Muscle layer of colon (tissue), 2 donors: ENCODE measurements around the gene PIK3C2A.
"Not testable (repeated sequence)": the region's sequence is repeated elsewhere in the genome, so short reads cannot be mapped to it uniquely, and the experiment has no call there.

Source experiments
- H3K27ac ChIP-seq: one replicate; pipeline ENCODE4 v1.7.0; 2013; ENCODE audit warnings: low read depth, mild to moderate bottlenecking, low read length, moderate library complexity
- H3K27me3 ChIP-seq, 2 donors: one replicate each; pipeline ENCODE4 v1.7.0; 2013; ENCODE audit warnings: low read length in 2 of 2, mild to moderate bottlenecking in 2 of 2; ENCODE audit not compliant: insufficient read depth in 2 of 2, control insufficient read depth in 1 of 2
- H3K36me3 ChIP-seq: one replicate; pipeline ENCODE4 v1.7.0; 2013; ENCODE audit warnings: mild to moderate bottlenecking, low read length; ENCODE audit not compliant: insufficient read depth
- H3K4me1 ChIP-seq: one replicate; pipeline ENCODE4 v1.7.0; 2013; ENCODE audit warnings: mild to moderate bottlenecking, low read length; ENCODE audit not compliant: insufficient read depth
- H3K4me3 ChIP-seq, 2 donors: one replicate each; pipeline ENCODE4 v1.7.0; 2013; ENCODE audit warnings: low read length in 2 of 2, low read depth in 1 of 2, mild to moderate bottlenecking in 1 of 2, moderate library complexity in 1 of 2
- H3K9ac ChIP-seq: one replicate; pipeline ENCODE4 v1.7.0; 2013; ENCODE audit warnings: low read length
- H3K9me3 ChIP-seq: one replicate; pipeline ENCODE4 v1.7.0; 2013; ENCODE audit warnings: mild to moderate bottlenecking, low read length
- donor health status: abdominal sarcoma.
- donor health status: Adenocarcinoma of cecum.

PIK3C2A gene

DNA sequence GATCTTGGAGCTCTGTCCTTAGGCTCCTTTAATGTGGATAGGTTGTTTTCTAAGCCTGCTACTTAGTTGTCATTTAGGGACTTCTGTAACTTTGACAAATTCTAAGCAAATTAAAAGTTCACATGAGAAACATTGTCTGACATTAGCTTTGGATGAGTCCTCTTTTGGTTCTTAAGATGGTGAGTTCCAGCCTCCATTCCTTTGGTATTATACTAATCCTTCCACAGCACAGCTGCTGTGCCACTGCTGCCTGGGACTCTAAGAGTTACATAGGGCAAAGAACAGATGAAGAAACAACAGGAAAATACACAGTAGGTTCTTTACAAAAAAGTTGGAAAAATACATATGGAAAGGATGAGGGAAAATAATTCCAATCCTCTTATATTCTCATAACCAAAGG, 25.3 kb upstream of the PIK3C2A start:
- Histone ChIP-seq H3K36me3 (no peaks in the 10 kb centered on the region), H3K4me1 (no peaks in the 10 kb centered on the region), H3K9me3 (no peaks in the 10 kb centered on the region), H3K9ac (no peak overlapping the region), H3K27ac (no peak overlapping the region), H3K27me3 (no peaks in the 10 kb centered on the region), H3K4me3 (no peak overlapping the region)

DNA sequence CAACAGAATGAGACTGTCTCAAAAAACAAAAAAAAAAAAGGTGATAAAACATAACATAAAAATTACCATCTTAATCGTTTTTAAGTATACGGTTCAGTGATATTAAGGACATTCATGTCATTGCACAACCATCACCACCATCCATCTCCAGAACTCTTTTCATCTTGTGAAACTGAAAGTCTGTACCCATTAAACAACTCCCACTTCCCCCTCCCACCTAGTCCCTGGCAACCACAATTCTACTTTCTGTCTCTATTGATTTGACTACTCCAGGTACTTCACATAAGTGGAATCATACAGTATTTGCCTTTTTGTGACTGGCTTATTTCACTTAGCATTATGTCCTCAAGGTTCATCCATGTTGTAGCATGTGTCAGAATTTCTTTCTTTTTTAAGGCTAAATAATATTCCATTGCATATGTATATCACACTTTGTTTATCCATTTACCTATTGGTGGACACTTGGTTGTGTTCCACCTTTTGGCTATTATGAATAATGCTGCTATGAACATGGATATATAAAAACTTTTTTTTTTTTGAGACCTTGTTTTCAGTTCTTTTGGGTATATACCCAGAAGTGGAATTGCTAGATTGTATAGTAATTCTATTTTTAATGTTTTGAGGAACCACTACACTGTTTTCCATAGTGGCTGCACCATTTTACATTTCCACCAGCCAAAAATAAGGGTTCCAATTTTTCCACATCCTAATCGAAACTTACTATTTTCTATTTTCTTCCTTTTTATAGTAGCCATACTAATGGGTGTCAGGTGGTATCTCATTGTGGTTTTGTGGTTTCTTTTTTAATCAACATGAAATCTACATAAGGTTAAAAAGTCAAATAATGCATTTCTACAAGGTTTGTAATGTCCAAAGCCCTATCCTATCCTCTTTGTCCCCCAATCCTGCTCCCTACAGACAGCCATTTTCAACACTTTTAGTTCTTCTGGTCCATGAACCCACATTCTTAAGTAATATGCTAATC, 23.4 kb upstream of the PIK3C2A start:
- Histone ChIP-seq H3K4me1 (no peaks in the 10 kb centered on the region), H3K9me3 (no peaks in the 10 kb centered on the region), H3K9ac (no peak overlapping the region), H3K36me3 (no peaks in the 10 kb centered on the region), H3K27ac (no peak overlapping the region), H3K4me3 (no peak overlapping the region), H3K27me3 (no peaks in the 10 kb centered on the region)

DNA sequence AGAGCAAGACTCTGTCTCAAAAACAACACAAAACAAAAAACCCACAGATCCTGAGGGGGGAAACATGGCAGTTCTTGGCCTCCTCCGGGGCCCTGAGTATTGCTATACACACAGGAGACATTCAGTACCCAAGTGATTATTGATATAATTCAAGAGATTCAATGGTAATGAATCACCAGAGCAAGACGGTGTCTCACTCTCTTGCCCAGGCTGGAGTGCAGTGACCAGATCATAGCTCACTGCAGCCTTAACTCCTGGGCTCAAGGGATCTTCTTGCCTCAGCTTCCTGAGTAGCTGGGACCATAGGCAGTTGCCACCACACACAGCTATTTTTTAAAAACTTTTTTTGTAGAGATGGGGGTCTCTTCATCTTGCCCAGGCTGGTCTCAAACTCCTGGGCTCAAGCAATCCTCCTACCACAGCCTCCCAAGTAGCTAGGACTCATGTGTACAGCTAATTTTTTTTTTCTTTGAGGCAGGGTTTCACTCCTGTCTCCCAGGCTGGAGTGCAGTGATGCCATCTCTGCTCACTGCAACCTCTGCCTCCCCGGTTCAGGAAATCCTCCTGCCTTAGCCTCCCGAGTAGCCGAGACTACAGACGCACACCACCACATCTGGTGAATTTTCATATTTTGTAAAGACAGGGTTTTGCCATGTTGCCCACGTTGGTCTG, 21.8 kb upstream of the PIK3C2A start:
- H3K4me3 ChIP-seq, result no peak overlapping the region
- H3K4me1 ChIP-seq, result no peaks in the 10 kb centered on the region
- H3K27me3 ChIP-seq, result no peaks in the 10 kb centered on the region
- H3K27ac ChIP-seq, result no peak overlapping the region
- no peak overlapping the region for H3K9ac ChIP-seq
- no peaks in the 10 kb centered on the region for H3K36me3 ChIP-seq
- H3K9me3 ChIP-seq, result no peaks in the 10 kb centered on the region

- H3K4me3 ChIP-seq, H3K27me3 ChIP-seq, H3K9ac ChIP-seq, H3K27ac ChIP-seq, H3K9me3 ChIP-seq, H3K4me1 ChIP-seq, H3K36me3 ChIP-seq: not testable (repeated sequence)
Measured at GRCh38 chr11:17228186-17228925, 20.6 kb upstream of the PIK3C2A start.

- Histone ChIP-seq H3K27me3 (no peaks in the 10 kb centered on the region), H3K4me1 (no peaks in the 10 kb centered on the region), H3K27ac (no peak overlapping the region), H3K9me3 (no peaks in the 10 kb centered on the region), H3K4me3 (no peak overlapping the region), H3K9ac (no peak overlapping the region), H3K36me3 (no peaks in the 10 kb centered on the region)
Measured at GRCh38 chr11:17224727-17225126, 16.9 kb upstream of the PIK3C2A start.

GRCh38 chr11:17221968-17222367, 14.2 kb upstream of the PIK3C2A start:
- Histone ChIP-seq H3K36me3 (no peaks in the 10 kb centered on the region), H3K27ac (no peak overlapping the region), H3K9ac (no peak overlapping the region), H3K4me3 (no peak overlapping the region), H3K9me3 (no peaks in the 10 kb centered on the region), H3K27me3 (no peaks in the 10 kb centered on the region), H3K4me1 (no peaks in the 10 kb centered on the region)

GRCh38 chr11:17219016-17219415, 11.2 kb upstream of the PIK3C2A start:
- Histone ChIP-seq H3K27me3 (no peaks in the 10 kb centered on the region), H3K27ac (no peak overlapping the region), H3K36me3 (no peaks in the 10 kb centered on the region), H3K9ac (no peak overlapping the region), H3K4me3 (no peak overlapping the region), H3K9me3 (no peaks in the 10 kb centered on the region), H3K4me1 (no peaks in the 10 kb centered on the region)

- Histone ChIP-seq H3K9ac (no peak overlapping the region), H3K27ac (no peak overlapping the region), H3K4me3 (no peak overlapping the region), H3K4me1 (no peaks in the 10 kb centered on the region), H3K27me3 (no peaks in the 10 kb centered on the region), H3K36me3 (no peaks in the 10 kb centered on the region), H3K9me3 (no peaks in the 10 kb centered on the region)
Measured at GRCh38 chr11:17218403-17218802, 10.6 kb upstream of the PIK3C2A start.

DNA sequence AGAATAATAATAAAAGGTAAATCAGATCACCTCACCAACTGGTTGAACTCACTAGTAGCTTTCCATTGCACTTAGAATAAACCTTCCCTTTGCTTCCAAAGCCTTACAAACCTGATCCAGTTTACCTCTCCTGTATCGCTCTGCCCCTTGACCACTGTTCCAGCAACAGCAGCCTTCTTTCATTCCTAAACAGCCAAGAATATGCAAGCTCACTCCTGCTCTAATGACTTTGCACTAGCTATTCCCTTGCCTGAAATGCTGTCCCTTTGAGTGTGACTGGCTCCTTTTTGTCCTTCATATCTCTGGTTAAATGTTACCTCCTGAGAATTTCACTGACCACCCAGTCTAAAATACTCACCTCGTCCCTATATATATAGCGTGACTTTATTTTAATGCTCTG, 9.6 kb upstream of the PIK3C2A start:
- no peak overlapping the region for H3K9ac ChIP-seq
- H3K27me3 ChIP-seq, result no peaks in the 10 kb centered on the region
- no peaks in the 10 kb centered on the region for H3K4me1 ChIP-seq
- H3K27ac ChIP-seq, result no peak overlapping the region
- no peaks in the 10 kb centered on the region for H3K9me3 ChIP-seq
- H3K4me3 ChIP-seq, result no peak overlapping the region
- H3K36me3 ChIP-seq, result no peaks in the 10 kb centered on the region

- no peaks in the 10 kb centered on the region for H3K27me3 ChIP-seq
- no peak overlapping the region for H3K4me3 ChIP-seq
- no peaks in the 10 kb centered on the region for H3K36me3 ChIP-seq
- H3K9me3 ChIP-seq, result no peaks in the 10 kb centered on the region
- H3K27ac ChIP-seq, result no peak overlapping the region
- no peak overlapping the region for H3K9ac ChIP-seq
- no peaks in the 10 kb centered on the region for H3K4me1 ChIP-seq
Measured at GRCh38 chr11:17214338-17214737, 6.6 kb upstream of the PIK3C2A start.

GRCh38 chr11:17211286-17211685, 3.5 kb upstream of the PIK3C2A start:
- no peak overlapping the region for H3K4me3 ChIP-seq

More at GRCh38 chr11:17211286-17211685, 3.5 kb upstream of the PIK3C2A start:
- Histone ChIP-seq H3K36me3 (no peaks in the 10 kb centered on the region), H3K9me3 (no peaks in the 10 kb centered on the region), H3K4me1 (peaks cover 14% of the 10 kb centered on the region), H3K27me3 (no peaks in the 10 kb centered on the region), H3K9ac (no peak overlapping the region), H3K27ac (no peak overlapping the region)
